Measurements from ENCODE around the gene ZNF81.
"Not testable (repeated sequence)": the region's sequence is repeated elsewhere in the genome, so short reads cannot be mapped to it uniquely, and the experiment has no call there.

The ZNF81 gene

DNA sequence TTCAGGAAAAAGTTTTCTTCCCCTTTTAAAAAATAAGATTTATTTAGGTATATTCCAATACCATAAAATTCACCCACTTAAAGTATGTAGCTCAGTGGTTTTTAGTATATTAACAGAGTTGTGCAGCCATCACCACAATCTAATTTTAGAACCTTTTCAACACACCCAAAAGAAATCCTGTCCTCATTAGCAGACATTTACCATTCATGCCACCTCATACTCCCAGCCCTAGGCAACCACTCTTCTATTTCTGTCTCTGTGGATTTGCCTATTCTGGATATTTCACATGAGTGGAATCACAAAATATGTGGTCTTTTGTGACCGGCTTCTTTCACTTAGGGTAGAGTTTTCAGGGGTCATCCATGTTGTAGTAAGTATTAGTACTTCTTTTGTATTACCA is 7.4 kb downstream of the ZNF81 start:
- DNase-seq (ENCODE audit: low spot score): no peak

DNA sequence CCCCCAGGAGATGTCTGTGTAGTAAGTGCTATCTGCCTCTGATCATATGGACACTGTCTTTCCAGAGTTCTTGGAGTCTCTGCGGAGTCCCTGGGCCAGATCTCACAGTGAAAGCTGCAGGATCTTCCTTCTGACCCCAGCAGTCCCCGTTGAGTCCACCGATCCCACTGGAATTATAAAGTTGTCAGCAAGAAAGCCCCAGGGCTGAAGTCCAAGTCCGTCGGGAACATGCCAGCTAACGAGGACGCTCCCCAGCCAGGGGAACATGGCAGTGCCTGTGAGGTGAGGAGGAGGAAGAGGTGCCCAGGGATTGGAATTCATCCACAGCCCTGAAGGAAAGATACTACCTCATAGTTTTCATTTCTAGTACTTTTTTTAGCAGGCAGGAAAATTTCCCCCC is 9.3 kb downstream of the ZNF81 start:
- no peak for DNase-seq (ENCODE audit: low spot score)

DNA sequence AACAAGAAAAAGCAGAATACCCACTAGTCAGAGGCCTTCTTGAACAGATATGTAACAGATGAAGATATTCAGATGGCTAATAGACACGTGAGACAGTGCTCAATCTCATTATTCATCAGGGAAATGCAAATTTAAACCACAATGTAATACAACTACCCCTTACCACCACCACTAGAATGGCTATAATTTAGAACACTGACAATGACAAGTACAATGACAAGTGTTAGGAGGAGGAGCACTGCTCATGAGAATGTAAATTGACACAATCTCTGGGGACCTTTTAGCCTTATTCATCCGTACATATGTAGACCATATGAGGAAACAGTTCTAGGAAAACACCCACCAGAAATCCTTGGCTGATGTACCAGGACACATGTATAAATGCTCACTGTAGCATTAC is 13.1 kb downstream of the ZNF81 start:
- no peak for DNase-seq (ENCODE audit: low spot score)

DNA sequence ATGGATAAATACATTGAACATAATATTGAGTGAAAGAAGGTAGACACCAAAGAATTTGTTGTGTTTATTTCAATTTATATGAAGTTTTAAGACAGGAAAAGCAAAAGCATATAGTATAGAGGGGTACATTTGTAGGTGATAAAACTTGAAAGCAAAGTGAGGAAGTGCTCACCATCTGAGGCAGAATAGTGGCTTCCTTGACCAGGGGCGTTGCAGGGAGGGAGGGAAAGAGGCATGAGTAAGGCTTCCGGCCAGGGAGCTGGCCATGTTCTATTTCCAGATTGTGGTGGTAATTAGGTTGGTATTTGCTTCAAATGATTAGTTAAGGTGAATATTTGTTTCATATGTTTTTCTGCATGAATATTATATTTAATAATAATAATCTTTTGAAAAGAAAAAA is 13.7 kb downstream of the ZNF81 start:
- not testable (repeated sequence) for DNase-seq (ENCODE audit: low spot score)

DNA sequence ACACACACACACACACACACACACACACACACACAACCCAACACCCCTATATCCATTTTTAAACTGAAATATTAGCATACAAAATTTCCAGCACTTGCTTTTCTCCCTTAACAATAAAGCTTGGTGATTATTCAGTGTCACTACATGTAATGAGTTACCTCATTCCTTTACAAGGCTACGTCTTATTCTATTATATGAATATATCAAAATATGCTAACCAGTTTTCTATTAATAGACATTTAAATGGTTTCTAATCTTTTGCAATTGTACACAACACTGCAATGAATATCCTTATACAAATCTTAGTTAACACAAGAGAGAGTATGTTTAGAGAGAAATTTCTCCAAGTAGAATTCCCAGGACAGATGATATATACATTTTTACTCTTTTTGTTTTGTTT is 14.2 kb downstream of the ZNF81 start:
- no peak for DNase-seq (ENCODE audit: low spot score)

DNA sequence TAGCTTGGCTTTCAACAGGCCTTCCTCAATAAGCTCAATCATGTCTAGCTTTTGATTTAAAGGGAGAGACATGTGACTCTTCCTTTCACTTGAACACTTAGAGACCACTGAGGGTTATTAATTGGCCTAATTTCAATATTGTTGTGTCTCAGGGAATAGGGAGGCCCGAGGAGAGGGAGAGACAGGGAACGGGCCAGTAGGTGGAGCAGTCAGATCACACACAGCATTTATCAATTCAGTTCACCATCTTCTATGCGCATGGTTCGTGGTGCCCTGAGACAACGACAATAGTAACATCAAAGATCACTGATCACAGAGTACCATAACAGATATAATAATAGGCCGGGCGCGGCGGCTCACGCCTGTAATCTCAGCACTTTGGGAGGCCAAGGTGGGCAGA is 17.8 kb downstream of the ZNF81 start:
- DNase-seq (ENCODE audit: low spot score): no peak

DNA sequence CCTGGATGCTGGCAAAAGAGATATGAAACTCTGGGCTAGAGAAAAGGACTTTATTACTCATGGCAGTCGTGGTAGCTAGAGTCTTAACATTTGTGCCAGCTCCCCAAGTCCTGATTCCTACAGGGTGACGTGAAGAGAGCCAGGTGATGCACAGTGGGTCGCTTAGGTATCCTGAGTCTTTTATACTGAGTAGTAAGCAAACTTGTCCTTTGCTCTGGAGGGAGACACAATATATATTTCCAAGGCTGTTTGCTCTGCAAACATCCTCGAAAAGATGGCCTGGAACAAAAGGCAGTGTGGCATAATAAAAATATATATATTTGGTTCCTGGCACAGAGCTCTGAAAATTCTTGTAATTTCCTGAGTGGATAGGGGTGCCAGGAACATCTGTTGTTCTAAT is 23.0 kb downstream of the ZNF81 start:
- no peak for DNase-seq (ENCODE audit: low spot score)

DNA sequence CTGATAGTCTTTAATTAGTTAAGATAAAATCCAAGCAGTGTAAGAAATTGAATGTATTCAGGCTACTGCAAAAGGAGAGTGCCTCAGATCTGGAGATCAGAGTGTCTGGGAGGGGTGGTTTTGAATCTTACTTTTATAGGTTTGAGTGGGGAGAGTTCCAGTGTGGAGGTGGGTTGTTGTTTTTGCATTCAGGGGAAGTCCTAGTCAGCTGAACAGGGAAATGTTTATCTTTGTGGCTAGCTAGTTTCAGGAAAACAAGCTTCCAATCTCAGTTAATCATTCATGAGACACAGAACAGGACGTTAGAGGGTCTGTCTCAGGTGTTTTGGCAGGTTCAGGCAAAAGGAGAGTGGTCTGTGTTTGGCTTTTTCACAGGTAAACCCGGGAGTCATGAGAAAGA is 26.0 kb downstream of the ZNF81 start:
- DNase-seq (ENCODE audit: low spot score): no peak

DNA sequence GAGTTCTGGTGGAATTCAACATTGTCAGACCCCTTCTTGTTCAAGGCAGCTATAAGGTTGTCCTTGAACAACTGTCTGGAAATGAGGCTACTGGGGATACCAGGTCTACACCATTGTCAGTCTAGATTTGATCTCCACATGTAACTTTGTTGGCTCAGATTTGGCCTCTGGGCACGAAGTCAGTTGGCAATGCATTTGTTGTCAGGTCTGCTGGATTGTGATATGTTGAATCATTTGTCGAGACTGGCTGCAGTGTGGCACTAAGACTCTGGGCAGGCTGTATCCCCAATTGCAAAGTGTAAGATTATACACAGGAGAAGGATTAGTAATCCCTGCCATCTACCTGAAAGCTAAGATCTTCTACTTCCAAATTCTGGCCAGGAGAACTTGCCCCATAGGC is 26.5 kb downstream of the ZNF81 start:
- DNase-seq (ENCODE audit: low spot score): no peak

DNA sequence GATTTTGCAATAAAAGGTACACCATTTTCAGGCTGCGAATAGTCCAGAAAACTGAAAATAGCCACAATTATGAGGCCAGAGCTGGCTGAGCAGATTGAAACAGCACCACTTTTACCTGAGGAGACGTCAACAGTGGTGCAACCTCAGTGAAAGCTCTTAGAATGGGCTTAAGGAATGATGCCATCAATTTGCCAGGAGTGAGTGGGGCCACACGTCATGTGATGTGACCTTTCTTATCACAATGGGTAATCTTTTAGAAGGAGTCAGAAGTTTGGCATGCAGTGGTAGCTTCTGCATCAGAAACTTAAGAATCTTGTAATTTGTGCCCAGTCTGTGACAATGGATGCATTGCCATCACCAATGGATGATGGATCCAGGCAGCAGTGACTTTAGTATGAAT is 27.6 kb downstream of the ZNF81 start:
- DNase-seq (ENCODE audit: low spot score): no peak

DNA sequence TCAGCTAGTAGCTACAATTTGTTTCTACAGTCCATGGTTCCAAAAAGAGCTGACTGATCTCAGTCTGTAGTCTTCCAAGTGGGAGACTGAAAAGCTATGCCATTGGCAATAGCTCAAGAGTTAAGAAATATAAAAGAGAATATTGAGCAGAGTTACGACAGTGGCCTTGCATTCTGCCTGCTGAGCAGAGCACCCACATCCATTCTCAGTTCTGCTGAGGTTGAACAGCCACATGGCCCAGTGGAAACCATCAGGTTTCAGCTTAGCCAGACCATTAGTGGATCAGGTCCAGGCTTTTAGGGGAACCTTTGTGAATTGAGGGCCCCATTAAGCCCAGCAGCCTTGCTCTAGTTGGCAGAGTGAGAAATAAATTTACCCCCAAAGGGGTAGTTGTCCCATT is 28.1 kb downstream of the ZNF81 start:
- DNase-seq (ENCODE audit: low spot score): no peak

DNA sequence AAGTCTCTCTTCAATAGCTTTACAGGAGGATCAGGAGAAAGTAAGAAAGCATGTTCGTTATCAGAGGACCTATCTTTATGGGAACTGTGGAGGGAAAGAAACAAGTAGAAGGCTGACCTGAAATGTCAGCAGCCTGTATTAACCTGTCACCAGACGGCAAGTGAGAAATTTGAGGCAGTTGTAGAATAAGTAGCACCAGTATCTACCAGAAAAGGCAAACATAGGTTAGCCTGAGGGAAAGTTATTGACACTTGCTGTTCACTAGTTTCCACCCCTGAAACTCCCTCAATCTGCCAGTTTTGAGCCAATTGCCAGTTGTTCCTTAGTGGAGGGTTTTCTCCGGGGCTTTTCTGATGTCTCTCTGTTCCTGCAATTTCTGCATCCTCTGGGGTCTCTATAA is 36.4 kb downstream of the ZNF81 start:
- DNase-seq (ENCODE audit: low spot score): no peak

DNA sequence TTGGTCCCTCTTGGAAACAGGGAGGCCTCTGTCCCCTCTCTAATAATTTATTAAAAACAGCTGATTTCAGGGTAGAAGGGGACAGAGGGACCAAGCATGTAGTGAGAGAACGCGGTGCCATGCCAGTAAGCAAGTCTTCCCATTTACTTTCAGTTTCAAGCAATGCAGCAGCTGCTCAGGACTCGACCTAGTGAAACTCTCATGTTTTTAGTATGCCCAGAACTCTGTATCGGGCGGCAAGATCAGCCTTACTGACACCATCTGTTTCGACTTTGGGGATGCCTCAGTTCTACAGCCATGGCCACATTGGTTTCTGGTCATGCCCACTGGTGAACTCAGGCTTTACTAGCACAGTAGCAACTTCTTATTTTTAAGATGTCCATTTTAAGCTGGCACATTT is 40.6 kb downstream of the ZNF81 start:
- DNase-seq (ENCODE audit: low spot score): no peak

DNA sequence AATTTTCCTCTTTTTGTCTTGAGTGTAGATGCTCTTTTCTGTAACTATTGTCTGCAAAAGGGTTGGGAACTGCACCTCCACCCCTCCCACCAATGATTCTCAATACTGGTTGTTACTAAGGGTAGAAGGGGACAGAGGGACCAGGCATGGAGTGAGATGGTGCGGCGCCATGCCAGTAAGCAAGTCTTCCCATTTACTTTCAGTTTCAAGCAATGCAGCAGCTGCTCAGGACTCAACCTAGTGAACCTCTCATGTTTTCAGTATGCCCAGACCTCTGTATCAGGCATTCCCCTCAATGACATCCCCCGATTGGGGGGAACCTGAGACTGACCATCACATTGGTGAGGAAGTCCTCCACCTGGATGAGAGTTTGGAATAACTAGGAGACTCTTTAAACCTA is 41.5 kb downstream of the ZNF81 start:
- no peak for DNase-seq (ENCODE audit: low spot score)

DNA sequence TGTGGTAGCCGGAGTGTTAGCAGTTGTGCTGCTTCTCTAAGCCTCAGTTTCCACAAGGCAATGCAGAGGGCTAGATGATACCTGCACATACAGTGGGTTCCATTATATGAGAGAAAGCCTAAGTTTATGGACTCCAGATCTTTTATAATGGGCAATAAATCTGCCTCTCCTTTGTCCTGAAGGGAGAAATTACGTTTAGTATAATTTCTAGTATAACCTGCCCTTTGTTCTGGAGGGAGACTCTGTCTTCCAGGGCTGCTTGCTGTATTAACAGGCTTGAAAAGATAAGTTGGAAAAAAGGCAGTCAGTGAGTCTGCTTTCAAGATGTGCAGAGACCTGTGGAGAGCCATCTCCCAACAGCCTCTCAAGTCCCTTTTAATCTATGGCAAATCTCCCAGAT is 42.8 kb downstream of the ZNF81 start:
- DNase-seq (ENCODE audit: low spot score): no peak

DNA sequence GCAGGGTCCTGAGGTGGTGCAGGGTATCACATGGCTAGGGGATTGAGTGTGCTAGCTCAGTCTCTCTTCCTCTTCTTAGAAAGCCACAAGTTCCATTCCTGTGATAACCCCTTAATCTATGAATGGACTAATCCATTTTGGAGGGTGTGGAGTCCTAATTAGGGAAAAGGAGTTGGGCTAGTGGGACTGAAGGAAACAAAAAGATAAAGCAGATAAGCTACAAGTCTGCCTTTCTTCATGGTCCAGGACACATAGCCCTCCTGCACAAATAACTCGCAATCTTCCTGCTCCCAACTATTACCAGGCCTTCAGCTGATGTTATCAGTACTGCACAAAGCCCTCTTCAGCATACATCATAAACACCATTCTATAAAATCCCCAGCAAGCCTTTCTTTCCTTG is 44.2 kb downstream of the ZNF81 start:
- DNase-seq (ENCODE audit: low spot score): no peak

DNA sequence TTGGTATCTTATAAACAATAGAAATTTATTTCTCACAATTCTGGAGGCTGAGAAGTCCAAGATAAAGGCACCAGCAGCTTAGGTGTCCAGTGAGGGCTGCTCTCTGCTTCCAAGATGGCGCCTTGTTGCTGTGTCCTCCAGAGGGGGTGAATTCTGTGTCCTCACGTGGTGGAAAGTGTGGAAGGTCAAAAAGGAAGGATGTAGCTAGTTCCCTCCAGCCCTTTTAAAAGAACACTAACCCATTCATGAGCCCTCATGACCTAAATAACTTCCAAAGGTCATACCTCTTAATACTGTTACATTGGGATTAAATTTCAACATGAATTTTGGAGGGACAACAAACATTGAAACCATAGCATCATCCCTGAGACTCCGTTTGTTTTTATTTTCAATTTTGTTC is 48.8 kb downstream of the ZNF81 start:
- no peak for DNase-seq (ENCODE audit: low spot score)

DNA sequence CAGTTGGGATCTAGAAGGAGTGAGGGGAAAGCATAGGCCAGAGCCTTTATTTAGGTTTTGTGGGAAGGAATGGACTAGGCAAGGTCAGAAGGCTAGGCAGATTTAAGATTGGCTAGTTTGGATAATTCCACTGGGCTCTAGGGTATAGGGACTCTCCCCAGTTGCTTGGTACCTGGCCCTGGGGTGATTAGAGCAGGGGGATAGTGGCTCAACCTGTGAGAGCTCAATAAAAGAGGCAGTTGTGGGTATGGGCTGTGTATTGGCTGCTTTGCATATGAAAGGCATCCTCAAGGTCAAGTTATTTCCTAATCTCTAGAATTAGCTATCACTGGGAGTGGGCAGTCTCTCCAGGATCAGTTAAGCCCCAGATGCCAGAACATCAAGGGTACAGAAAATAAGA is 61.3 kb downstream of the ZNF81 start:
- no peak for DNase-seq (ENCODE audit: low spot score)

DNA sequence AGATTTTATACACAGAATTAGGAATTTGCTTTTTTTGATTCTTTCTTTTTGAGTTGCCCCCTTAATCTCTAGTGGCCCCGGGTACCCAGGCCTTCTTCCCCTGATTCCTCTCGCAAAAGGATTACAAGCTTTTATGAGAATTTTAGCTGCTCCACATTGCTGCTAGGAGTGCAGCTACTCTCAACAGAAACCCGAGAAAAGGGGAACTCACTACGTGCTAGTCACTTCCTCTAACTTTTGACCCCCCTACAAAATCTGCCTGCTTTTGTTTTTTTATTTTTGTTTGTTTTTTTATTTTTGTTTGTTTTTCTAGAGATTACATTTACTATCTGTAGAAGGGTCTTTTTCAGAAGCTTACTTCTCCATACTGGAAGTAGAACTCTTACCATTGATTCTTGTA is 64.1 kb downstream of the ZNF81 start:
- no peak for DNase-seq (ENCODE audit: low spot score)

DNA sequence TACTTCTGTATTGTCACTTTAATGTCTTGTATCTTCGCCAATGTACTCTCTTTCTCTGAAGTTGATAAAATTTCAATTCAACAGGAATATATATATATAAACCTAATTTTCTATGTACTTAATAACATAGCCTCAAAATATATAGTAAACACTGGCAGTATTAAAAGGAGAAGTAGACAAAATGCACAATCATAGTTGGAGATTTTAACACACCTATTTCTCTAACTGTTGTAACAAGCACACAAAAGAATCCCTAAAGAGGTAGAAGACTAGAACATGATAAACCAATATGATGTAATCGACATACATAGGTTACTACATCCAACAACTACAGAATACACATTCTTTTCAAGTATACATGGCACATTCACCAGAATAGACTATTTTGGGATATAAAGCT is 65.5 kb downstream of the ZNF81 start:
- DNase-seq (ENCODE audit: low spot score): no peak

DNA sequence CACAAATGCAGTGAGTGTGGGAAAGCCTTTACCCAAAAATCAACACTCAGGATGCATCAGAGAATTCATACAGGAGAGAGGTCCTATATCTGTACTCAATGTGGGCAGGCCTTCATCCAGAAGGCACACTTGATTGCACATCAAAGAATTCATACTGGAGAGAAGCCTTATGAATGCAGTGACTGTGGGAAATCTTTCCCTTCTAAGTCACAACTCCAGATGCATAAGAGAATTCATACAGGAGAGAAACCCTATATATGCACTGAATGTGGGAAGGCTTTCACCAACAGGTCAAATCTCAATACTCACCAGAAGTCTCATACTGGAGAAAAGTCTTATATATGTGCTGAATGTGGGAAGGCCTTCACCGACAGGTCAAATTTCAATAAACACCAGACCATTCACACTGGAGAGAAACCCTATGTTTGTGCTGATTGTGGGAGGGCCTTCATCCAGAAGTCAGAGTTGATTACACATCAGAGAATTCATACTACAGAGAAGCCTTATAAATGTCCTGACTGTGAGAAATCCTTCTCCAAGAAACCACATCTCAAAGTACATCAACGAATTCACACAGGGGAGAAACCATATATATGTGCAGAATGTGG is 79.3 kb downstream of the ZNF81 start:
- DNase-seq (ENCODE audit: low spot score): no peak

DNA sequence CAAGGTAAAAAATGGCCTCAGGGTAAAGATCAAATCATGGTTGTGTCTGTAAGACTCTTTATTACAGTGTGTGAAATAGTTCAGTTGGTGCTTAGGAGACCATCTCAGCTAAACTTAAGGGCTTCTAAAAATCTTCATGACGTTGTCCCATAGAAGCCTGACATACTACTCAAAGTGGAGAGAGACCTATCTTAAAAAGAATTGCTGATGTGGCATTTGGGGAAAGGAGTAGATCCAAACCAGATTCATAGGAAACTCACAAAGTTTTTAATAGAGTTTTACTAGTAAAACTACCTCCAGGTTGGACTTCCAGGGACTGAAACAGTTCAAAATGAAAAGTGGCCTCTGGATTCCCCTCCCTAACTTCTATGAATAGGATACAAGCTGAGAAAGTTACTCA is 81.6 kb downstream of the ZNF81 start:
- DNase-seq (ENCODE audit: low spot score): no peak

DNA sequence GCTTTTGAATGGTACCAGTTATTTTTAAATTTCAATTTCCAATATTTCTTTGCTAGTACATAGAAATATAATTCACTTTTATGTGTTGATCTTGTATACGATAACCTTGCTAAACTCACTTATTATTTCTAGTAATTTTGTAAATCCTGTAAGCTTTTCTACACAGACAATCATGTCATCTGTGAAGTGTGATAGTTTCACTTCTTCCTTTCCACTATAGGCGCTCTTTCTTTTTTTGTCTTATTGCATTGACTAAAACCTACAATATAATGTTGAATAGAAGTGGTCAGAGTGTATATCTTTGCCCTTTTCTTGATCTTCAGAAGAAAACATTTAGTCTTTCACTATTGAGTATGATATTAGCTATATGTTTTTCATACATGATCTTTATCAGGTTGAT is 90.5 kb downstream of the ZNF81 start:
- no peak for DNase-seq (ENCODE audit: low spot score)

DNA sequence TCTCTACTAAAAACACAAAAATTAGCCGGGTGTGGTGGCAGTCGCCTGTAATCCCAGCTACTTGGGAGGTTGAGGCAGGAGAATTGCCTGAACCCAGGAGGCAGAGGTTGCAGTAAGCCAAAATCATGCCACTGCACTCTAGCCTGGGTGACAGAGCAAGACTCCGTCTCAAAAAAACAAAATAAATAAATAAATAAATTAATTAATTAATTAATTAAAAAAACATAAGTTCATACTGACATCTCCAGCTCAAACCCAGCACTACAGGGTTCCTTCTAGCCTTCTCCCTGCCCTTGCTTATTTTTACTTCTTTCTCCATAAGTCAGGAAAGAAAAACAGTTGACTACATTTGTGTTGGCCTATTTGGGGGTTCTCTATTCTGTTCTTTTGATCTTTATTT is 95.3 kb downstream of the ZNF81 start:
- not testable (repeated sequence) for DNase-seq (ENCODE audit: low spot score)

DNA sequence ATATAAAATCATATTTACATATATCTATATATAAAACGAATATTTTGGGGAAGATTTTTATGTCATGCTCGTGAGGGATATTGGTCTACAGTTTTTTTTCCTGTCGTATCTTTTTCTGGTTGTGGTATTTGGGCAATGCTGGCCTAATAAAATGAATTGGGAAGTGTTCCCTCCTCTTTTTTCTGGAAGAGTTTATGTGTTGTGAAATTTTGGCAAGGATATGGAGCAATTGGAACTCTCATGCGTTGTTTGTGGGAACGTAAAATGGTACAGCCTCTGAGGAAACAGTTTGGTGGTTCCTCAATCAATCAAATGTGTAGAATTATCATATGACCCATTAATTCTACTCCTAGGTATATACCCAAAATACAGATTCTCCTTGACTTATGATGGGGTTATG is 97.2 kb downstream of the ZNF81 start:
- DNase-seq (ENCODE audit: low spot score): no peak
